GM10847 (cell line): ENCODE results near the gene N4BP3.

ENCODE experiments used
- POLR2A ChIP-seq: IDR thresholded peaks from 2 replicates; pipeline ENCODE4 v1.6.1; 2011; ENCODE audit not compliant: insufficient read length; ENCODE audit errors: extremely low read depth

Gene N4BP3

GRCh38 chr5:178152491-178153444, 39.4 kb downstream of the N4BP3 start:
- no peak for TF ChIP-seq POLR2A

GRCh38 chr5:178153530-178154340, 40.4 kb downstream of the N4BP3 start, which contains the start of gene NHP2:
NHP2 (minus strand) TSS chr5:178153885; CDS start chr5:178153817, 68 bp downstream.
- TF ChIP-seq POLR2A: peak; percentile 64

- TF ChIP-seq POLR2A: no peak
Observed at GRCh38 chr5:178155065-178155464, 41.7 kb downstream of the N4BP3 start.

GRCh38 chr5:178160176-178160575, 46.8 kb downstream of the N4BP3 start:
- no peak for TF ChIP-seq POLR2A

- TF ChIP-seq POLR2A: no peak
Observed at GRCh38 chr5:178162481-178162880, 49.1 kb downstream of the N4BP3 start.

- TF ChIP-seq POLR2A: no peak
Observed at GRCh38 chr5:178163772-178164735, 50.7 kb downstream of the N4BP3 start.

GRCh38 chr5:178165581-178165980, 52.2 kb downstream of the N4BP3 start:
- TF ChIP-seq POLR2A: no peak

- no peak for TF ChIP-seq POLR2A
Observed at GRCh38 chr5:178170455-178170854, 57.1 kb downstream of the N4BP3 start.

GRCh38 chr5:178174456-178174855, 61.1 kb downstream of the N4BP3 start:
- TF ChIP-seq POLR2A: no peak
